RPMI7951 (cell line): ENCODE results near the gene OR4F17. TPM values are rescaled to one million over a fixed set of nuclear protein-coding genes. Genes with fewer than 3 reads are reported as not detected.
"Not testable (repeated sequence)": the region's sequence is repeated elsewhere in the genome, so short reads cannot be mapped to it uniquely, and the experiment has no call there.

Experiments used
- DNase-seq: peaks from one replicate; pipeline ENCODE4 v3.0.0-alpha.2; 2012; ENCODE audit warnings: low read depth
- total RNA-seq: library from RNA; depleted of rRNA; stranded (reverse); fragments of >200 nt; shearing (Covaris generic); gene quantifications from 2 replicates; pipeline ENCODE4 v1.2.3, GENCODE V29; 2014; rRNA removed

The OR4F17 gene, protein sequence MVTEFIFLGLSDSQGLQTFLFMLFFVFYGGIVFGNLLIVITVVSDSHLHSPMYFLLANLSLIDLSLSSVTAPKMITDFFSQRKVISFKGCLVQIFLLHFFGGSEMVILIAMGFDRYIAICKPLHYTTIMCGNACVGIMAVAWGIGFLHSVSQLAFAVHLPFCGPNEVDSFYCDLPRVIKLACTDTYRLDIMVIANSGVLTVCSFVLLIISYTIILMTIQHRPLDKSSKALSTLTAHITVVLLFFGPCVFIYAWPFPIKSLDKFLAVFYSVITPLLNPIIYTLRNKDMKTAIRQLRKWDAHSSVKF
- total RNA-seq: not detected in 2 replicates

DNA sequence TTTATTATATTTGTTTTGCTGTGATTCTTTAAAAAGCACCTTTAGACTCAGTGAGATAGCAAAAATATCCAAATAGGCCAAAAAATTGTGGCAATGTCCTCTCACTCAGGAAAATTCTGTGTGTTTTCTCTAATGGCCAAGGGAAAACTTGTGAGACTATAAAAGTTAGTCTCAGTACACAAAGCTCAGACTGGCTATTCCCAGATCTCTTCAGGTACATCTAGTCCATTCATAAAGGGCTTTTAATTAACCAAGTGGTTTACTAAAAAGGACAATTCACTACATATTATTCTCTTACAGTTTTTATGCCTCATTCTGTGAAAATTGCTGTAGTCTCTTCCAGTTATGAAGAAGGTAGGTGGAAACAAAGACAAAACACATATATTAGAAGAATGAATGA is at the start of gene OR4F17:
OR4F17 (plus strand) TSS at position 301 of the 400 bp plus-strand sequence. CDS start 3,575 bp downstream, outside the sequence.
- not testable (repeated sequence) for DNase-seq

DNA sequence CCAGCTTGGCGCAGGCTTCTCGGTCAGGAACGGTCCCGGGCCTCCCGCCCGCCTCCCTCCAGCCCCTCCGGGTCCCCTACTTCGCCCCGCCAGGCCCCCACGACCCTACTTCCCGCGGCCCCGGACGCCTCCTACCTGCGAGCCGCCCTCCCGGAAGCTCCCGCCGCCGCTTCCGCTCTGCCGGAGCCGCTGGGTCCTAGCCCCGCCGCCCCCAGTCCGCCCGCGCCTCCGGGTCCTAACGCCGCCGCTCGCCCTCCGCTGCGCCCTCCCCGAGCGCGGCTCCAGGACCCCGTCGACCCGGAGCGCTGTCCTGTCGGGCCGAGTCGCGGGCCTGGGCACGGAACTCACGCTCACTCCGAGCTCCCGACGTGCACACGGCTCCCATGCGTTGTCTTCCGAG is 36.1 kb upstream of the OR4F17 start:
- DNase-seq: not testable (repeated sequence)

- DNase-seq: not testable (repeated sequence)
These were observed 24.0 kb upstream of the OR4F17 start for GRCh38 chr19:82864-83263.

DNA sequence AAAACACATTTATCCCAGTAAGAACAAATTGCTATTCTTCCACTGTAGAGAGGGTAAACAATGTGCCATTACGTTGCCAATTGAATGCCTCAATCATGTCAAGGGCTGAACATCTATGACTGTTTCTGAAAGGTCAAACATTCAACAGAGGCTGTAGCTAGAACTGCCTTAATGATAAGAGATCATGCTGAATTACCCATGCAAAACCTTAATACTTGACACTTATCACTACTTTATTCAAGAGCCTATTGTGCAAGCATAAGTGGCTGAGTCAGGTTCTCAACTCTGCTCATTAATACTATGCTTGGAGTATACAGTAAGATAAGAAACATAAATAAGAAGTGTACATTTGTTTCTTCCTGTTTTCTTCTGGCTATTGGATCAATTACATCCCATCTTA is 23.3 kb upstream of the OR4F17 start:
- not testable (repeated sequence) for DNase-seq

DNA sequence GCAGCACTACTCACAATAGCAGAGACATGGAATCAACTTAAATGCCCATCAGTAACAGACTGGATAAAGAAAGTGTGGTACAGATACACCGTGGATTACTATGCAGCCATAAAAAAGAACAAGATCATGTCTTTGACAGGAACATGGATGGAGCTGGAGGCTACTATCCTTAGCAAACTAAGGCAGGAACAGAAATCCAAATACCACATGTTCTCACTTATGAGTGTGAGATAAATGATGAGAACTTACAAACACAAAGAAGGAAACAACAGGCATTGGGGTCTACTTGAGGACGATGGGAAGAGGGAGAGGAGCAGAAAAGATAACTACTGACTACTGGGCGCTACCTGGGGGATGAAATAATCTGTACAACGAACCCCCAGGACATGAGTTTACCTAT is 16.2 kb upstream of the OR4F17 start:
- DNase-seq: not testable (repeated sequence)

GRCh38 chr19:94794-95193 is 12.1 kb upstream of the OR4F17 start:
- not testable (repeated sequence) for DNase-seq

DNA sequence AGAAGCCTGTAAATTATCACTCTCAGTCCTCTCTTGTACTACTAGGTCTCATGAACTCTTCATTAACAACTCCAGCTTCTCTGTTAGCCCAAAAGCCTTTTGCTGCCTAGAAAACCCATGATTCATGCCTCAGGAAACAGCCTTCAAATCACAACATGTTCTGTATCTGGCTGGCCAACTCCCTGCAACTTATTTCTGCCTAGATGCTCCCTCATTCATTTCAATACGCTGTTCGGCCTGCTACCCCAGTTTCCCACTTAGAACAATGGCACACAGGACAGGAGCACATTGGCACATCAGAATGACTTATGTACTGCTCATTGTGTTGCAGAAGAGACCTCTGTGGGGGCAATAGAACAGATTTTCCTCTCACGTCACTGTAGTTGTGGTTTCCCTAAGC is 9.3 kb upstream of the OR4F17 start:
- not testable (repeated sequence) for DNase-seq

- not testable (repeated sequence) for DNase-seq
These were observed 13.7 kb downstream of the OR4F17 start for GRCh38 chr19:120443-121140.

Other genes with a start within 250 kb of the OR4F17 start
- gene PLPP2, start 184.3 kb downstream of the OR4F17 start, total RNA-seq: 0.48 and 3.2 TPM in 2 replicates
- gene MIER2, start 237.7 kb downstream of the OR4F17 start, total RNA-seq: 5.9 and 10.0 TPM in 2 replicates